KBM-7 (cell line): ENCODE results near the gene METRNL.

Source experiments
- DNase-seq: peaks from one replicate; pipeline ENCODE4 v3.0.0-alpha.2; 2015
- in situ Hi-C: fragments of 300-500 bp; cut with MboI; formaldehyde crosslinking; loops from 2 replicates; pipeline ENCODE4 v1.14.3; 2020; ENCODE audit warnings: low sequenced_read_pairs, low pct_unique_long_range_greater_than_20kb, mixed read lengths

Gene METRNL

DNA sequence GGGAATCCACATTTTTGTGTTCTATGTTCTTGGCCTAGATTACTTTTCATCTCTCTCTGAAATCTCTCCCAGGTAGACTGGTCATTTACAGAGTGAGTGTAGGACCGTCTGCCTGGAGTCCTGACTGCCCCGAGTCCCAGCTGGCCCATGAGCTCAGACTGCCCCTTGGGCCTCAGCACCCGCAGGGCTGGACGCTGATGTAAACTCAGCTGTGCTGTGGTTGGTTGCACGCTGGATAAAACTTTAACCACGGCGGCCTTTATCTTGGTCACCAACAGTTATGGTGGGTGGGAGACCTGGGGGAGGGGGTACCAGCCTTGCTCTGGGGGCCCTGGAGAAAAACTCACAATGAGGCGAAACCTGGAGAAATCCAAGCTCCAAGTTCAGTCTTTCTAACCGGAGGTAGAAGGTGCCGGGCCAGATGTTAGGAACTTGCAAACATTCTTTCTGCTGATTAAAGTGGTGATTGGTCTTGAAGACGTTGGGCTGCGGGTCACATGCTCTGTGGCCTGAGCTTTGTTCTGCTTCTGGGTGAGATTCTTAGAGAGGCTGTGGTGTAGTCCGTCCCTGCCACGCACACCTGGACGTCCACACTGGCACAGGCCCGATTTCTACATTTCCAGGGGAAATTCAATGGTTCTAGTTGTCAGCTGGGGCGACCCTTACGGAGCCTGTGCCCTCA lies 6.9 kb downstream of the METRNL start:
- in situ Hi-C loops: no loop called here
- DNase-seq: no peak

DNA sequence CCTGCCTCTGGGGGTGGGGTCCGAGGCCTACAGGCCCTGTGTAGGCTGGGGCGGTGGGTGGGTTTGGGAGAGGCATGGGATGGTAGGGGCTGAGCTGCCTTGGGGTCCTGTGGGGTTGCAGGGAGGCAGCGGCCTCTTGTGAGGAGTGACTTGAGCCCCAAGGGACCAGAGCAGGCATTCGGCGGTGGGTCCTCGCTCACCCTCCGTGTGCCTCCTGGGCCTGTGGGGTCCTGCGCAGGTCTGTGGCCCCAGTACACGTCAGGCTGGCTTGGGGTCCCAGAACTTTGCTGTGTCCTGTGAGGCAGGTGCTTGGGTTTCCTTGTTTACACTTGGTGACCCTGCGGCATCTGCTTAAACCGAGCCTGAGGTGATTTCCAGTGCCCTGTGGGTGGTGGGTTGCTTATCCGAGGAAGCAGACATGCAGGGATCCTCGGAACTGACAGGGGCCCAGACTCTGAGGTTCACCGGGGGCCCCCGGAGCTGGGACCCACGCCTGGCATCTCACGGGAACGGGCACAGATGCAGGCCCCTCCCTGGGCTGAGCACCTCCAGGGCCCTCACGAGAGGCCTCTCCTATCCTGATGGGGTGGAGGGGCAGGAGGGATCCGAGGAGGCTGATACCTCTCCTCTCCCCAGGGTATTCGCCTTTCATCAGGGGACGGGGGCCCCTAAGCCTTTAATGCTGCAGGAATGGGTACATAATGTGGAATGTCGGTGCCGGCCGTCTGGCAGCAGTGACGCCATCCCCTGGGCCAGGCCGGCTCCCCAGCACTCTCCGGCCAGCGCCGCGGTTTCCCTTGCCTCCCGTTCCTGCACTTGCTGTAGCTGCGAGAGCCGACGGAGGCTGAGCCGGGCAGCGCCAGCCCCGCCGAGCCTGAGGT lies 7.7 kb downstream of the METRNL start:
- in situ Hi-C loops: no loop called here

DNA sequence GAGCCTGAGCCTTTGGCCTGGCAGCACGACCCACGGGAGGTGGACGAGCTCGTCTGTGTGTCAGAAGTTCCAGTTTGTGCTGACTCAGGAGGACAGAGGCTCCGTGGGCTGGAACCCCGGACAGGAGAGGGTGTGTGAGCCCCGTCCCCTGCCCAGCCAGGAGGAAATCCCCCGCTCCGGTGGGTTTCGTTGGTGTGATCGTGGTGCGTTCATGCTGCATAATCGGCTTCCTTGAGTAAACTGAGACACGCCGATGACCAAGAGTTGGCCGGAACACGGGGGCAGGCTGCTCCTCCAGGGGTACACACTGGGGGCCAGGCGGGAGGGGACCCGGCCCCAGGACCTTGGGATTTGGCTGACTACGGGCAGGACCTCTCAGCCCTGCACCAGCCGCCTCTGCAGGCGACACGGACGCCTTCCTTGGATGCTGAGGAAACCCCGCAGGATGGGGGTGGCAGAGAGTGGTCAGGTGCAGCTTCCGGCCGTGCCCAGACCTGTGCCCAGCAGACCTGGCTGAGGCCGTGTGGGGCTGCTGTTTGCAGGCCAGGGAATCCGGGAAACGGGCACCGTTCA lies 8.5 kb downstream of the METRNL start:
- DNase-seq: no peak
- in situ Hi-C loops: no loop called here

More for the DNA sequence above, 7.7 kb downstream of the METRNL start:
- DNase-seq: no peak

DNA sequence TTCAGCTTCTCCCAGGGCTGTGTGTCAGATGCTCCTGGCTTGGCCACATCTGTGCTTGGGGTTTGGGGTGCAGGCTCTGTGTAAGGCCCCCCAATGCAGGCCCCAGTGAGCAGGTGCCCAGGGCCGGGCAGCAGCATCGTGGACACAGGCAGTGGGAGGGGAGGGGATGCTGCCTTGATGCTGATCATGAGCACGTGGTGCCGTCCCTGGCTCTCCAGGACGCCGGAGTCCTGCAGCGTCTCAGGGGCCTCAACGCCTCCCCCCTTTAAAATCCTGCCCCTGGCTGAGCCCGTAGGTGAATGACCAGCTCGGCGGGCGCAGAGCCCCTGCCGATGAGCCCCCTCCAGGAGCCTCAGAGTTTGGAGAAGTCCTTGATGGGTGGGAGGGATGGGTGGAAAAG lies 9.0 kb downstream of the METRNL start:
- no peak for DNase-seq
- in situ Hi-C loops: no loop called here

DNA sequence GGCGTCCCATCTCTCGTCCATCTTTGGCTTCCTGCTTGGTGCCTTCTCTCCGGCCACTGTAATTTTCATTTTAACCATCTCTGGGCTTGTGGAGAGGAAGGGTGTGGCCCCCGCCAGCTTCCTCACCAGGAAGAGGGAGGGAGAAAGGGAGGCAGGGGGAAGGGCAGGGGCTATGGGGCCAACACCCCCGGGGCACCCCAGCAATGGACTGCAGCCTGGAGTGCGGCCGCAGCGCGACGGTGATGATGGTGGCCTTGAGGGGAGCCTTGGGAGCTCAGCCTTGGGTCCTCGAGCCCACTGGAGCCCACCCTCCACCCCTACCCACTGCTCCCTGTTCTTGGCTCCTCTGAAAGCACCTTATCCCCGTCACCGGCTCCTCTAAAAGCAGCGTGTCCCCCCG lies 9.5 kb downstream of the METRNL start:
- in situ Hi-C loops: no loop called here
- DNase-seq: no peak

DNA sequence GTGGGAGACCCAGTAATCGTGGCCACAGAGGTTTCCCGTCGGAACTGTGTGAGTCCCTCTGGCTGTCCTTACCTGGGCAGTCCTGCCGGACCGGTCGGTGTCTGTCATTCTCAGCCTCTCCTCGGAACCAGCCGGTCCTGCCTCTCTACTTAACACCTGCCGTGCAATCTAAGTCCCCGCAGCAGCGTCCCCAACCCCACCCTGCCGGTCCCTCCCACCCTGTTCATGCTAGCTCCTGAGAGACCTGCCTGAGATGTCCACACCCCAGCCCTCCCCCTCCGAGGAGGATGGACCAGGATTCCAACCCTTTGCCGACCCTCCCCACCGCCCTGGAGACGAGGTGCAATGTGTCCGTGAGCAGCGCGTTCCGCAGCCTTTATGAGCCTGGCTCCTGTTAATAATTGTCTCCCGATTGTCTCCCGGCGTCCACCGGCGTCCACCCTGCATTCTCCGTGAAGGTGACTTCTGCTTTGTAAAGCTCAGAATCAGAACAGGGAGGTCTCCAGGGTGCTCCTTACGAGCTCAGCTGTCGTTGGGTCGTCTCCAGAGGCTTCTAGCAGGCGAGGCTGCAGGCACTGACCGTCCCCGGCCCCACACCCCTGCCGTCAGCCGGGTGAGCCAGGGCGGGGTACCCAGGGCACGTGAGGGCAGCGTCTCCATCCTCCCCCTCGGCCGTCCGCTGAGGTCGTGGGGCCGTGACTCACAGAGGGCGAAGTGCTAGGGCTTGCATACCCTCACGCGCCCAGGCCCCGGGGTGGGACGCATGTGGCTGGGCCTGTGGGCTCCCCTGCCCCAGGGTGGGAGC lies 10.1 kb downstream of the METRNL start:
- DNase-seq: no peak
- in situ Hi-C loops: no loop called here

DNA sequence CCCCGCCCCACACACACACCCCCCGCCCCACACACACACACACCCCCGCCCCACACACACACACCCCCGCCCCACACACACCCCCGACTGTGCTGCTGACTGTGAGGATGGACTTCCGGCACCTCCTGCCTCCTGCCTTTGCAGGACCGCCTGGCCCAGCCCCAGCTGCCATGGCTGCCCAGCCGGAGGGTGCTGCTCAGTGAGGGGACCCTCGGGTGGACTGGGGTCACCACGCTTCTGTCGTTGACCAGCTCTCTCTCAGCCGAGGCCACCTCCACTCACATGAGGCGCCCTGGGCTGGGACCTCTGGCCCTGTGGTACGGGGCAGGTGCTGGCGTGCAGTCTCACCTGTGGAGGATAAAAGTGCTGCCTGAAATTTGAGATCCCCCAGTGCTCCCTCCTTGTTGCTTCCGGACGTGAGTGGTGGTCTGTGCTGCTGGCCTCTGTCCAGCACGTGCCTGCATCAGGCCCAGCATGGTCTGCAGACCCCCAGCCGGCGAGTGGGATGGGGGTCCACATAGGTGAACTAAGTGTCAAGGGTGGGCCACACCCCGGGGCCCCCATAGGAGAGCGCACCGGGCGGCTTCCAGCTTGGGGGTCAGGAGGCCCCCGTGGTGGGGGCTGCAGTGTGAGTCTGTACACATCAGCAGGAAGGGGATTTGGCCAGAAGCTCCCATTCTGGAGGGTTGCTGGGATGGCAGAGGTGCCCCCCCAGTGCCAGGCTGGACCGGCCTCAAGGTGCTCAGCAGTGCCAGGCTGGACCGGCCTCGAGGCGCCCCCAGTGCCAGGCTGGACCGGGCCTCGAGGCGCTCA lies 11.2 kb downstream of the METRNL start:
- in situ Hi-C loops: no loop called here
- DNase-seq: no peak

DNA sequence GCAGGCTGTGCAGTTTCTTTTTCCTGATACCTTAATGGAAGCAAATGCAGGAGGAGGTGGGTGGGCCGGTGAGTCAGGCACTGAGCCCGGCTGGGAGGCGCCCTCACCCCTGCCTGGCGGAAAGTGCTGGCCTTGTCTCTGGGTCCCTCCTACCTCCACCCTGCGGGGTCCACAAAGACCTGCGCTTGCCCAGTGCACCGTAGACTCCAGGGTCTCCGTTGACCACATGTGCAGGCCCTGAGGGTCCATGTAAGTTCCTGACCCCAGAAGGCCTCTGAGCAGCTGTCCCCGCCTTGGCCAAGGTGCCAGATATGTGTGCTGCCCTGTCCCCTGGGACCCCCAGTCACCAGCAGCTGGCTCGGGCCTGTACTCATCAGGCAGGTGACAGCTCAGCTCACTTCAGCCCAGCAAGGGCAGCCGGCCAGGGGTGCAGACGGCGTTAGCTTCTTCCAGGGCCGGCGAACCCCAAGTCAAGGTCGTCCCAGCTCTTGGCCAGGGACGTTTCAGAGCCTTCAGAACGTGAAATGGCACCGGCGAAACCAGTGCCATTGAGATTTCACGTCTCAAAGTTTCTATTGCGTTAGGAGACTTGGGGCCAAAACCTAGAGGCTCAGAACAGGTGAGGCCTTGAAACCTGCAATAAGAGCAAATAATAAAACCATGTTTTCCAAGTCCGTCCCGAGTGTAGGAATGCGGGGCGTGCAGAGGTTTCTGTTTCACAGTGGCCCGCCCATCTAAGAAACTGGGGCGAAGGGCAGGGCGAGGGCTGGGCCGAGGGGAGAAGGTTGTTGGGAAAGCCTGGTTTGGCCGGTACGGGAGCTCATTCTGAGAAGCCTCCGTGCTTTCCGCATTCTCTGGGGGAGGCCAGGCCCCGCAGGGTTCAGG lies 12.1 kb downstream of the METRNL start:
- no peak for DNase-seq
- in situ Hi-C loops: no loop called here

DNA sequence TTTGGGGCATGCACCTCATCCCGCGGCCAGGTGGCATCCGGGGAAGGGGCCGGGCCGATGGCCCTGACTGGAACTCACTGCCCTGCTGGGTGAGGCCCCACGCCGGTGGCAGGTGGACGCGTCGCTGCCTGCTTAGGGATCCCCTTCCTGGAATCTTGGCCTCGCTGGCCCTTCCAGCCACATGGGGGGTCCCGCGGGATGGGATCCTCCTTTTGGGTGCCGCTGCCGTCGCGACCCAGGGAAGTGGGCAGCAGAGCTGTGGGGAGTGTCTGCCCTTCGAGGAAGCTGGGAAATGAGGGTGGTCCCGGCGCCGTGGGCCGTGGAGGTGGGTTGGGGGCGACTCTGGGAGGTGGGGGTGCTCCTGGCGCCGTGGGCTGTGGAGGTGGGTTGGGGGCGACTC lies 12.8 kb downstream of the METRNL start:
- in situ Hi-C loops: no loop called here
- no peak for DNase-seq

DNA sequence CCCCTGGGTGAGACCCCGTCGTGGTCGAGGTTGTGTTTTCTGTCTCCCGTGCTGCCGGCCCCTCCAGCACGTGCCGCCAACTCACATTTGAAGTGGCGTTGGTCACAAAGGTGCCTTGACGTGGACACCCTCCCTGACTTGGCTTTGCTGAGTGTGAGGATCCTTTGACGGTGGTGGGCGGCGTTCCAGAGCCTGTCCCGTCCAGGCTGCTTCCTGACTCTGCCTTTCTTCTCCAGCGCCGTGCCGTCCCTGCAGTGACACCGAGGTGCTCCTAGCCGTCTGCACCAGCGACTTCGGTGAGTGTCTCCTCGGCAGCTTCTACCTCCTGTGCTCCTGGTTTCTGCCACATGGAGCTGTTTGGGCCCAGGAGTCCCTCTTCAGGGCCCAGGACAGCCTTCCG lies 13.5 kb downstream of the METRNL start:
- DNase-seq: no peak
- in situ Hi-C loops: no loop called here

DNA sequence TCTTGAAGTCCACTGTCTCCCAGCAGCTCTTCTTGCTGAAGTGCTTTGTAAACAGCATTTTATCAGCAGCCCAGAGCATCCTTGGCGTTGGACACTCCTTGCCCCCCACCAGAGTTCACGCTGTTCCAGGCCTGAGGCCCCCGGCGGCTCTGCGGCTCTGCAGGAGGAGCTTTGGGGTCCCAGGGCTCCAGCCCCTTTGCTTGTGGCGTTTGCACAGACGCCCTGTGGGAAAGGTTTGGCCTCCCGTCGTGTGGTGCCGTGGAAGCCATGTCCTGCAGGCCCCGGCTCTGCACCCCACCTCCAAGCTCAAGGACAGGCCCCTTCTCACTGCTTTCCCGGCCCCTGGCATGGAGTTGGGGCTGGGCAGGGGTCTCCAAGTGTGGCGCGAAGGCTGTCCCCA lies 14.1 kb downstream of the METRNL start:
- in situ Hi-C loops: no loop called here
- no peak for DNase-seq

DNA sequence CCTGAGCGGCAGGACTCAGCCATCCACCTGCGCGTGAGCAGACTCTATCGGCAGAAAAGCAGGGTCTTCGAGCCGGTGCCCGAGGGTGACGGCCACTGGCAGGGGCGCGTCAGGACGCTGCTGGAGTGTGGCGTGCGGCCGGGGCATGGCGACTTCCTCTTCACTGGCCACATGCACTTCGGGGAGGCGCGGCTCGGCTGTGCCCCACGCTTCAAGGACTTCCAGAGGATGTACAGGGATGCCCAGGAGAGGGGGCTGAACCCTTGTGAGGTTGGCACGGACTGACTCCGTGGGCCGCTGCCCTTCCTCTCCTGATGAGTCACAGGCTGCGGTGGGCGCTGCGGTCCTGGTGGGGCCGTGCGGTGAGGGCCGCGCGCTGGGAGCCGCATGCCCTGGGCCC lies 14.9 kb downstream of the METRNL start:
- DNase-seq: no peak
- in situ Hi-C loops: no loop called here

DNA sequence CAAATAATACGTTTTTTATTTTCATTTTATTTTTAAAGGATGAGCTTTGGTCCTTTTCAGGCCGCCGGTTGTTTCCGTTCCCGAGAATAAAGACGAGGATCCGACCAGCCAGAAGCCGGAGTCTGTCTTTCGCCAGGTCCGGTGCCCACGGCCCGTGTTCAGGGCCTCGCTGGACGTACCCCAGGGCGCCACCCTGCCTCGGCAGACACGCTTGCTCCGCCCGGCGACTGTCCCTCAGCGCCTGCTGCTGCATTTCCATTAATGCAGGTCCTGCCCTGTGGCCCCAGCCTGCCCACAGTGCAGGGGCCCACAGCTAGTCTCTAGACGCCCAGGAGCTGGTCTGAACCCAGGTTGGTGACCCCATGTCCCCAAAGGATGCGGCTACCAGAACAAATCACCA lies 15.6 kb downstream of the METRNL start:
- in situ Hi-C loops: no loop called here
- no peak for DNase-seq

DNA sequence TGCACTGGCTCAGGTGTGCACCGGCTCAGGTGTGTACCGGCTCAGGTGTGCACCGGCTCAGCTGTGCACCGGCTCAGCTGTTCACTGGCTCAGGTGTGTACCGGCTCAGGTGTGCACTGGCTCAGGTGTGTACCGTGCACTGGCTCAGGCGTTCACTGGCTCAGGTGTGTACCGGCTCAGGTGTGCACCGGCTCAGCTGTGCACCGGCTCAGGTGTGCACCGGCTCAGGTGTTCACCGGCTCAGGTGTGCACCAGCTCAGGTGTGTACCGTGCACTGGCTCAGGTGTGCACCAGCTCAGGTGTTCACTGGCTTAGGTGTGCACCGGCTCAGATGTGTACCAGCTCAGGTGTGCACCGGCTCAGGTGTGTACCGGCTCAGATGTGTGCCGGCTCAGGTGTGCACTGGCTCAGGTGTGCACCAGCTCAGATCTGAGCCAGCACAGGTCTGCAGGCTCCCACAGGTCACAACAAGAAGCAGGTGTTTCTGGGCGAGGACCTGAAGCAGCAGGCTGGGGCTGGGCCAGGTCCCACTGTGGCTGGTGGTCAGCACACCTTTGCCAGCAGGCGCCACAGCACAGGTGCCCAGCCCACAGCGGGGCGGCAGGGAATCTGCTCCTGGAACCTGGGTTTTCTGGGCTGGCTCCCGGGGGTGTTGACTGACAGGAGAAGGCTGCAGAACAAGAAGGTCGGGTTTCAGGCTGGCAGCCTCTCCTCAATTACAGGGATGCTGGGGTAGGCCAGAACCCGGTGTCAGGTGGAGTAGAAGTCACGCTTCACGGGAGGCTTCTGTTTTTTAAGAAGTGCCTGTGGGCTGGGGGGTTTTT lies 17.2 kb downstream of the METRNL start:
- no peak for DNase-seq

DNA sequence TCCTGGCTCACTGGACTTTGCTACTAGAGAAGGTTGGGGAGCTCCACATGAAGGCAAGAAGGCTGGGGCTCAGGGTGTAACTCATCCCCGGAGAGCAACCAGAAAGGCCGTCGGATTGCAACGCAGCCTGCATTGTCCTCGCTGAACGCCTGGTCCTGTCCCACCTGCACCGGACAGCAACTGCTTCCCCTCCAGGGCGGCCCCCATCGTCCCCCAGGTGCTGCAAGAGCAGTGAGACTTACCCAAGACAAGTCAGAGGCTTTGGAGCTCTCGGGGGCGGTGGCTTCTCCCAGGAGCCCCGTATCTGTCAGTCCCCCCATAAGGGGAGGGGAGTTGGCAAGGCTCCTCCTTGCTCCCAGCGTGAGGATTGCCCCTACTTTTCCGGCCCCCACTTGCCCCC lies 18.4 kb downstream of the METRNL start:
- in situ Hi-C loops: no loop called here
- no peak for DNase-seq

More for the DNA sequence above, 17.2 kb downstream of the METRNL start:
- in situ Hi-C loops: no loop called here

DNA sequence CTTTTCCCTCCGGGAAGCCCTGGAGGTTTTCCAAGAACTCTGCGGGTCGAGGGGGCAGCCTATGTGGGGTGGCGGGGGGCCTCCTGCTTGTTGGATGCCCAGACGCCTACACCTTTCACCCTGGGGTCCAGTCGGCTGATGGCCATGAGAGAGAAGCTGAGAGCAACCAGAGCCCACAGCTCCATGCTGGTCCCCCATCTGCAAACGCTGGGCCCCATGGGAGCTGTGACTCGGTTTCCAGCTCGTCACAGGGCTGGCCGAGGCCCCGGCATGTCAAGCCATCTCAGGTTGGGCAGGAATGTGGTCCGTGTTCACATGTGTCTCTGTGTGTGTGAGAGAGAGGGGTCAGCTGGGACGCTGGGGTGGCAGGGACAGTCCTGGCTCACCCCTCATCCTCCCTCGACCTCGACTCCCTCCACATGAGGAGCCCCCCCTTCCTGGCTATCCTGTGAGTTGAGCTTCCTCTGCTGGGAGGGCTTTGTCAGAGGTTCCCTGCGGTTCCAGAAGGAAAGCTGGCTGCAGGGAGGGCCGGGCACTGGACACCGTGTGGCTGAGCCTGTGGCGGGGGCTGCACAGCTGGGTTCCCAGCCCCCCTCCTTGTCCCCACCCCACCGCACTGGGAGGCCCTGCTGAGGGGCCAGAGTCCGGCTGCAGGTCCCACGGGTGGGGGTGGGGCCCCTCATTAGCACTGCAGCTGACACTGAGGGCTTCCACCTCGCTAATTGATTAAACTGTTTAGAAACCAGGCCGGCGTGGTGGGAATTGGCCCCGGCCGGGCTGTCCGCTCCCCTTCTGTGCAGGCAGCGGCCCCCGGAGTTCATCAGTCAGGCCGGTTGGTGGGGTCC lies 19.1 kb downstream of the METRNL start:
- in situ Hi-C loops: no loop called here
- no peak for DNase-seq
